Measurements from ENCODE around the gene EEFSEC. TPM values are rescaled to one million over a fixed set of nuclear protein-coding genes. Genes with fewer than 3 reads are reported as not detected.

EEFSEC gene
- total RNA-seq, 1 donor from 2014 or later, result 12.2 TPM

DNA sequence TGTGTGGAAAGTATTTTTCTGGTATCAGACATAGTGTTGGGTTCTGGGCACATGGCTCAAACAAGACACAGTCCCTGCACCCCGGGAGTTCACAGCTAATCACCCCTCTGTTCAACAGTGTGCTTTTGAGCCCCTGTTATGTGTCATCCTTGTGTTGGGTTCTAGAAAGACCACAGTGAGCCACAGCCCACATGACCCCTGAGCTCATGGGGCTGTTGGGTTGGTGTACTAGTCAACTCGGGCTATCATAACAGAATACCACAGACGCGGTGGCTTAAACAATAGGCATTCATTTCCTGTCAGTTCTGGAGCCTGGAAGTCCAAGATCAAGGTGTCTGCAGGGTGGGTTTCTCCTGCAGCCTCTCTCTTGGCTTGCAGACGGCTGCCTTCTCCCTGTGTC lies 213.4 kb downstream of the EEFSEC start:
- no peaks in the 10 kb centered on the region for H3K27me3 Mint-ChIP-seq (ENCODE audit: low read depth)
- H3K4me1 Mint-ChIP-seq (ENCODE audit: low read depth), result peaks cover 7% of the 10 kb centered on the region
- H3K9me3 Mint-ChIP-seq (ENCODE audit: low read depth), result no peaks in the 10 kb centered on the region
- DNase-seq (ENCODE audit: low spot score), result no peak
- H3K36me3 Mint-ChIP-seq (ENCODE audit: low read depth), result peaks cover 7% of the 10 kb centered on the region
- no peak overlapping the region for H3K27ac Mint-ChIP-seq (ENCODE audit: unreplicated experiment)
- H3K4me3 Mint-ChIP-seq (ENCODE audit: unreplicated experiment), result no peak overlapping the region
- TF ChIP-seq, protein P1, sequence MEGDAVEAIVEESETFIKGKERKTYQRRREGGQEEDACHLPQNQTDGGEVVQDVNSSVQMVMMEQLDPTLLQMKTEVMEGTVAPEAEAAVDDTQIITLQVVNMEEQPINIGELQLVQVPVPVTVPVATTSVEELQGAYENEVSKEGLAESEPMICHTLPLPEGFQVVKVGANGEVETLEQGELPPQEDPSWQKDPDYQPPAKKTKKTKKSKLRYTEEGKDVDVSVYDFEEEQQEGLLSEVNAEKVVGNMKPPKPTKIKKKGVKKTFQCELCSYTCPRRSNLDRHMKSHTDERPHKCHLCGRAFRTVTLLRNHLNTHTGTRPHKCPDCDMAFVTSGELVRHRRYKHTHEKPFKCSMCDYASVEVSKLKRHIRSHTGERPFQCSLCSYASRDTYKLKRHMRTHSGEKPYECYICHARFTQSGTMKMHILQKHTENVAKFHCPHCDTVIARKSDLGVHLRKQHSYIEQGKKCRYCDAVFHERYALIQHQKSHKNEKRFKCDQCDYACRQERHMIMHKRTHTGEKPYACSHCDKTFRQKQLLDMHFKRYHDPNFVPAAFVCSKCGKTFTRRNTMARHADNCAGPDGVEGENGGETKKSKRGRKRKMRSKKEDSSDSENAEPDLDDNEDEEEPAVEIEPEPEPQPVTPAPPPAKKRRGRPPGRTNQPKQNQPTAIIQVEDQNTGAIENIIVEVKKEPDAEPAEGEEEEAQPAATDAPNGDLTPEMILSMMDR (IDR thresholded peaks at IDR 0.05), result no peak

DNA sequence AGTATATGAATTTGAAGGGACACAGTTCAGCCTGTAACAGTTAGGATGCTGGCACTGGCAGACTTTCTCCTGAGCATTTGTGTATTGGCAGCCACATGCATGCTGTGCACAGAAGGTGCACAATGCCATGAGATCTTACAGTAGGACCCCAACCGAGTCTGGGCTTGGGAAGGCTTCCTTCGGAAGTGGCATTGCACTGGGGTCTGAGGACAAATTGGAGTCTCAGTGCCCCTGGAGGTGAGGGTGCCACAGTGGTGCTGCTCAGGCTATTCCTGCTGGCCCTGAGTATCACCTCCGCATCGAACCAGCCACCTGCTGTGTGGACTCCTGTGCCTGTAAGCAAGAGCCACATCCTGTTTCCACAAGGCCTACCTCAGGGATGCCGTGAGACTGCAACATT lies 213.9 kb downstream of the EEFSEC start:
- no peak overlapping the region for H3K27ac Mint-ChIP-seq (ENCODE audit: unreplicated experiment)
- TF ChIP-seq, protein P1 (IDR thresholded peaks at IDR 0.05), result no peak
- H3K4me1 Mint-ChIP-seq (ENCODE audit: low read depth), result peaks cover 6% of the 10 kb centered on the region
- H3K4me3 Mint-ChIP-seq (ENCODE audit: unreplicated experiment), result no peak overlapping the region
- peaks cover 7% of the 10 kb centered on the region for H3K36me3 Mint-ChIP-seq (ENCODE audit: low read depth)
- H3K27me3 Mint-ChIP-seq (ENCODE audit: low read depth), result no peaks in the 10 kb centered on the region
- peak; percentile 56 for DNase-seq (ENCODE audit: low spot score)
- no peaks in the 10 kb centered on the region for H3K9me3 Mint-ChIP-seq (ENCODE audit: low read depth)

DNA sequence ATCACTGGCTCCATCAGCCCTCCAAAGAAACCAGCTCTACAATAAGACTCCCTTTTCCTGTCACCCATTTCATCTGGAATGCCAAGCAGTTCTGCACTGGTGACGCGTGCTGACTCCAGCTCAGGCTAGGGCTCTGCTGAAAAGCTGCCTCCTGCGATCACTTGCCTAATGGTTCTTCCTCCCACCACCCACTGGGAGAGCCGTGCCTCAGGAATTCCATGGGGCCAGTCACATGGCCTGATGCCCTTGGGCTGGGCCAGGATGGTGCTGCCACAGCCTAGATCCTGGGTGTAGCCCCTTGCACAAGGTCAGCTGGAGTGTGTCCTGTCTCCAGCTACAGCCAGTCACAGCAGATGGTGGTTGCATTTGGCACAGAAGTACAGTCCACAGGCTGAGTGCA lies 214.5 kb downstream of the EEFSEC start:
- Mint-ChIP-seq H3K4me1 (ENCODE audit: low read depth) (peaks cover 6% of the 10 kb centered on the region), H3K27ac (ENCODE audit: unreplicated experiment) (no peak overlapping the region), H3K4me3 (ENCODE audit: unreplicated experiment) (no peak overlapping the region), H3K27me3 (ENCODE audit: low read depth) (no peaks in the 10 kb centered on the region), H3K9me3 (ENCODE audit: low read depth) (no peaks in the 10 kb centered on the region), H3K36me3 (ENCODE audit: low read depth) (peaks cover 7% of the 10 kb centered on the region)
- DNase-seq (ENCODE audit: low spot score), result peak; percentile 81
- TF ChIP-seq, protein P1 (IDR thresholded peaks at IDR 0.05), result no peak

DNA sequence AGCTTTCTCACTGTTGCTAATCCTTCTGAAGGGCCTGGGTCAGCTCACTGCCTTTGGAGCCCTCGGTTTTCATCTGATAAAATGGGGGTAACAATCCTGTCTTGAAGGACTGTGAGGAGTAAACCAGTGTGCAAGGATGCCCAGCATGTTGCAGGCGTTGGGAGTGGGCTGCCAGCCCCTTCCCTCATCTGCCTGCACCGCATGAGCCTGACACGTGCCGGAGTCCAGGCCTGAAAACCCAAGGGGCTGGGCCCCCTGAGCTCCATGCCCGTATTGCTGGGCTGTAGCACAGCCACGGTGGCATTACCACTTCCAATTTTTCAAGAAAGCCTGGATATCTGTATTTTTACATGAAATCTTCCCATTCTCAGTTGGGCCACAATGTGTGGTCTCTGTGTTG lies 215.3 kb downstream of the EEFSEC start:
- peaks cover 6% of the 10 kb centered on the region for H3K4me1 Mint-ChIP-seq (ENCODE audit: low read depth)
- H3K27ac Mint-ChIP-seq (ENCODE audit: unreplicated experiment), result no peak overlapping the region
- no peaks in the 10 kb centered on the region for H3K9me3 Mint-ChIP-seq (ENCODE audit: low read depth)
- no peak overlapping the region for H3K4me3 Mint-ChIP-seq (ENCODE audit: unreplicated experiment)
- TF ChIP-seq, protein P1 (IDR thresholded peaks at IDR 0.05), result no peak
- peaks cover 9% of the 10 kb centered on the region for H3K36me3 Mint-ChIP-seq (ENCODE audit: low read depth)
- peak; percentile 58 for DNase-seq (ENCODE audit: low spot score)
- H3K27me3 Mint-ChIP-seq (ENCODE audit: low read depth), result no peaks in the 10 kb centered on the region

DNA sequence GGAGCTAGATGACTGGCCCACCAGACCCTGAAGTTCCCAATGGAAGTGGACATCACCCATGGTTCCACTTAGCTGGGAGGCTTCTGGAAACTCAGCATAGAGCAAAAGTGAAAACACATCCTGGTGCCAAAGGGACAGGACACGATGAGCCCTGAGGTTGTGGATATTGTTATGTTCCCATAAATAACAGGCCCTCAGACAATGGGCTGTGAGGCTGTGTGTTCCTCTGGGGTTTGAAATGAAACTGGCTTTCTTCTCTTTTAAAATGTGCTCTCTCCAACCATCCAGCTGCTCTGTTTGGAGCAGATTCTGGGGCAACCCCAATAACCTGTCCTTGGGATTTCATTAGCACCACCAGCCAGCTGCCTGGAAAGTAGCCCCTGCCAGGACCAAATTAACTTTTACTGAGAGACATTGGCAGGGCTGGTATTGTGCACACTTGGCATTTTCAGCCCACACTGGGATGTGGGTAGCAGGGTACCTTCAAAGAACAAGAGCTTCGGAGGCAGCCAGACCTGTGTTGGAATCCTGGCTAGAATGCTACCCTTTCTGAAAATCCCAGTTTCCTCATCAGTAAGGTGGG lies 215.9 kb downstream of the EEFSEC start:
- H3K27ac Mint-ChIP-seq (ENCODE audit: unreplicated experiment), result no peak overlapping the region
- H3K9me3 Mint-ChIP-seq (ENCODE audit: low read depth), result no peaks in the 10 kb centered on the region
- no peak for DNase-seq (ENCODE audit: low spot score)

More for the DNA sequence above, 215.9 kb downstream of the EEFSEC start:
- Mint-ChIP-seq H3K36me3 (ENCODE audit: low read depth) (peaks cover 9% of the 10 kb centered on the region), H3K27me3 (ENCODE audit: low read depth) (no peaks in the 10 kb centered on the region), H3K4me1 (ENCODE audit: low read depth) (peaks cover 6% of the 10 kb centered on the region), H3K4me3 (ENCODE audit: unreplicated experiment) (no peak overlapping the region)
- TF ChIP-seq, protein P1 (IDR thresholded peaks at IDR 0.05), result no peak

All from chondrocyte (in vitro differentiated cells).